ENCODE measurements around the gene BCKDK. TPM values are rescaled to one million over a fixed set of nuclear protein-coding genes. Genes with fewer than 3 reads are reported as not detected.

BCKDK gene
- total and polyA plus RNA-seq, 2 donors: 9.3 to 16.7 TPM

DNA sequence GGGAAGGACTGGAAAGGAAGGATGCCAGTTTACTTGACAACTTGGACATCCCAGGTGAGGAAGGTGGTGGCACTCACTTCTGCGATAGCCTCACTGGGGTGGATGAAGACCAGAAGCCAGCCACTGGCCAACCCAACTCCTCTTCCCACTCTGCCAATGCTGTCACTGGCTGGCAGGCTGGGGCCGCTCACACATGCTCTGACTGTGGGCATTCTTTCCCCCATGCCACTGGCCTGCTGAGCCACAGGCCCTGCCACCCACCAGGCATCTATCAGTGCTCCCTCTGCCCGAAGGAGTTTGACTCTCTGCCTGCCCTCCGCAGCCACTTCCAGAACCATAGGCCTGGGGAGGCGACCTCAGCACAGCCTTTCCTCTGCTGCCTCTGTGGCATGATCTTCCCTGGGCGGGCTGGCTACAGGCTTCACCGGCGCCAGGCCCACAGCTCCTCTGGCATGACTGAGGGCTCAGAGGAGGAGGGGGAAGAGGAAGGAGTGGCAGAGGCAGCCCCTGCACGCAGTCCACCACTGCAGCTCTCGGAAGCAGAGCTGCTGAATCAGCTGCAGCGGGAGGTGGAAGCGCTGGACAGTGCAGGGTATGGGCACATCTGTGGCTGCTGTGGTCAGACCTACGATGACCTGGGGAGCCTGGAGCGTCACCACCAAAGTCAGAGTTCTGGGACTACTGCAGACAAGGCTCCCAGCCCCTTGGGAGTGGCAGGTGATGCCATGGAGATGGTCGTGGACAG, 29.4 kb upstream of the BCKDK start:
- H3K9me3 ChIP-seq (ENCODE audit: control insufficient read depth in 2 of 2, insufficient read depth in 1 of 2, low read length in 1 of 2): no peaks in the 10 kb centered on the region
- no peaks in the 10 kb centered on the region for H3K27me3 ChIP-seq (ENCODE audit: control insufficient read depth in 2 of 2, insufficient read depth in 1 of 2, low read length in 1 of 2)
- DNase-seq (ENCODE audit: low read depth in 6 of 9, low spot score in 9 of 9): no peak
- H3K27ac ChIP-seq (ENCODE audit: low read depth in 1 of 2, low read length in 1 of 2): no peak overlapping the region
- H3K4me1 ChIP-seq (ENCODE audit: control insufficient read depth in 2 of 2, insufficient read depth in 2 of 2, low read length in 2 of 2): peaks cover 4 to 5% of the 10 kb centered on the region in 2 donors
- no peak overlapping the region for H3K4me3 ChIP-seq (ENCODE audit: low read length in 2 of 2)
- H3K36me3 ChIP-seq (ENCODE audit: control insufficient read depth in 2 of 2, insufficient read depth in 2 of 2, low read length in 1 of 2): peaks cover 65 to 70% of the 10 kb centered on the region in 2 donors
- WGBS: 98% methylated on average over 15 of the region's 15 CpGs

GRCh38 chr16:31079342-31079944, 28.7 kb upstream of the BCKDK start:
- Histone ChIP-seq H3K4me1 (ENCODE audit: control insufficient read depth in 2 of 2, insufficient read depth in 2 of 2, low read length in 2 of 2) (peaks cover 4 to 5% of the 10 kb centered on the region in 2 donors), H3K4me3 (ENCODE audit: low read length in 2 of 2) (no peak overlapping the region), H3K36me3 (ENCODE audit: control insufficient read depth in 2 of 2, insufficient read depth in 2 of 2, low read length in 1 of 2) (peaks cover 65 to 77% of the 10 kb centered on the region in 2 donors), H3K27me3 (ENCODE audit: control insufficient read depth in 2 of 2, insufficient read depth in 1 of 2, low read length in 1 of 2) (no peaks in the 10 kb centered on the region), H3K9me3 (ENCODE audit: control insufficient read depth in 2 of 2, insufficient read depth in 1 of 2, low read length in 1 of 2) (no peaks in the 10 kb centered on the region), H3K27ac (ENCODE audit: low read depth in 1 of 2, low read length in 1 of 2) (no peak overlapping the region)
- WGBS: 90% methylated on average over 13 of the region's 13 CpGs
- DNase-seq (ENCODE audit: low read depth in 6 of 9, low spot score in 9 of 9): no peak

DNA sequence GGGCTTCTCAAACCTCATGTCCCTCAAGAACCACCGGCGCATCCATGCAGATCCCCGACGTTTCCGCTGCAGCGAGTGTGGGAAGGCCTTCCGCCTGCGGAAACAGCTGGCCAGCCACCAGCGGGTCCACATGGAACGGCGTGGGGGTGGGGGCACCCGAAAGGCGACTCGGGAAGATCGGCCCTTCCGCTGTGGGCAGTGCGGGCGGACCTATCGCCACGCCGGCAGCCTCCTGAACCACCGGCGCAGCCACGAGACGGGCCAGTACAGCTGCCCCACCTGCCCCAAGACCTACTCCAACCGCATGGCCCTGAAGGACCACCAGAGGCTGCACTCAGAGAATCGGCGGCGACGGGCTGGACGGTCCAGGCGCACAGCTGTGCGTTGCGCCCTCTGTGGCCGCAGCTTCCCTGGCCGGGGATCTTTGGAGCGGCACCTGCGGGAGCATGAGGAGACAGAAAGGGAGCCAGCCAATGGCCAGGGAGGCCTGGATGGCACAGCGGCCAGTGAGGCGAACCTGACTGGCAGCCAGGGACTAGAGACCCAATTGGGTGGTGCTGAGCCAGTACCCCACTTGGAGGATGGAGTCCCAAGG, 28.1 kb upstream of the BCKDK start:
- Histone ChIP-seq H3K4me3 (ENCODE audit: low read length in 2 of 2) (no peak overlapping the region), H3K27ac (ENCODE audit: low read depth in 1 of 2, low read length in 1 of 2) (no peak overlapping the region), H3K9me3 (ENCODE audit: control insufficient read depth in 2 of 2, insufficient read depth in 1 of 2, low read length in 1 of 2) (no peaks in the 10 kb centered on the region), H3K27me3 (ENCODE audit: control insufficient read depth in 2 of 2, insufficient read depth in 1 of 2, low read length in 1 of 2) (no peaks in the 10 kb centered on the region), H3K36me3 (ENCODE audit: control insufficient read depth in 2 of 2, insufficient read depth in 2 of 2, low read length in 1 of 2) (peaks cover 65 to 84% of the 10 kb centered on the region in 2 donors), H3K4me1 (ENCODE audit: control insufficient read depth in 2 of 2, insufficient read depth in 2 of 2, low read length in 2 of 2) (peaks cover under 1 to 5% of the 10 kb centered on the region in 2 donors)
- 98% methylated on average over 40 of the region's 40 CpGs for WGBS
- no peak for DNase-seq (ENCODE audit: low read depth in 6 of 9, low spot score in 9 of 9)

- no peaks in the 10 kb centered on the region for H3K4me1 ChIP-seq (ENCODE audit: control insufficient read depth in 2 of 2, insufficient read depth in 2 of 2, low read length in 2 of 2)
- 96% methylated on average over 13 of the region's 13 CpGs for WGBS
- no peak overlapping the region for H3K4me3 ChIP-seq (ENCODE audit: low read length in 2 of 2)
- no peak for DNase-seq (ENCODE audit: low read depth in 6 of 9, low spot score in 9 of 9)
- peaks cover 71 to 87% of the 10 kb centered on the region in 2 donors for H3K36me3 ChIP-seq (ENCODE audit: control insufficient read depth in 2 of 2, insufficient read depth in 2 of 2, low read length in 1 of 2)
- no peak overlapping the region for H3K27ac ChIP-seq (ENCODE audit: low read depth in 1 of 2, low read length in 1 of 2)
- H3K9me3 ChIP-seq (ENCODE audit: control insufficient read depth in 2 of 2, insufficient read depth in 1 of 2, low read length in 1 of 2): no peaks in the 10 kb centered on the region
- no peaks in the 10 kb centered on the region for H3K27me3 ChIP-seq (ENCODE audit: control insufficient read depth in 2 of 2, insufficient read depth in 1 of 2, low read length in 1 of 2)
Observed at GRCh38 chr16:31080756-31081419, 27.3 kb upstream of the BCKDK start.

DNA sequence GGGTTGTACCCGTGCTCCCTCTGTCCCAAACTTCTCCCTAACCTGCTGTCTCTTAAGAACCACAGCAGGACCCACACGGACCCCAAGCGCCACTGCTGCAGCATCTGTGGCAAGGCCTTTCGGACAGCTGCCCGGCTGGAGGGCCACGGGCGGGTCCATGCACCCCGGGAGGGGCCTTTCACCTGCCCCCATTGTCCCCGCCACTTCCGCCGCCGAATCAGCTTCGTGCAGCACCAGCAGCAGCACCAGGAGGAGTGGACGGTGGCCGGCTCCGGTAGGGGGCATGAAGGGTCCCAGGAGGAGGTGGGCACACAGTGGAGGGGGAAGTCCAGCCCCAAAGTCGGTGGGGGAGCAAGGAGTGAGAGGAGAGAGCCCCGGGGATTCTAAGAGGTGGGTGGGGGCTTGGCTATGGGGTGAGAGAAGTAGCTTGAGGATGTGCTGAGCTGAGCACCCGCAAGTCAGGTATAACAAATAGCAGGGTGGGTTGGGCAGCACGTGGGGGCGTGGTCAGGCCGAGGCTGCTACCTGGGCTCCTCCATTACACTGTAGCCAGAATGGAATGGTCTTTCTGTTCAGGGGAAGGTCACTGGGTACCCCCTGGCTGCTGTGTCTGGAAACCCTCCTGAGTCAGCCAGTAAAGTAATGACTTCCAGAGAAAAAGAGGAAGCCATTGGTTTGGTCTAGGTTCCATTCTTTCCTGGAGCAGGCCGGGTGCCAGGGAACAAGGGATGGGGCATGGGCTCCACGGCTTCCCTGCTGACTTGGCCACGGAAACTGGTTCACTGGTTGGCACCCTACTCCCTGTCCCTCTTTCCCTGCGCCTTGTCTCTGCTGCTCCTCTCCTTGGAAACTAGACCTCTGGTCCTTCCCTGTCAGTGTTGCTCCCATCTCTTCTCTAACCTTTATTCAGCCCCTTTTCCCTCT, 26.5 kb upstream of the BCKDK start:
- 95% methylated on average over 26 of the region's 26 CpGs for WGBS
- no peaks in the 10 kb centered on the region for H3K4me1 ChIP-seq (ENCODE audit: control insufficient read depth in 2 of 2, insufficient read depth in 2 of 2, low read length in 2 of 2)

GRCh38 chr16:31082368-31083045, 25.7 kb upstream of the BCKDK start:
- no peak for DNase-seq (ENCODE audit: low read depth in 6 of 9, low spot score in 9 of 9)
- Histone ChIP-seq H3K27ac (ENCODE audit: low read depth in 1 of 2, low read length in 1 of 2) (no peak overlapping the region), H3K36me3 (ENCODE audit: control insufficient read depth in 2 of 2, insufficient read depth in 2 of 2, low read length in 1 of 2) (peaks cover 72 to 84% of the 10 kb centered on the region in 2 donors), H3K9me3 (ENCODE audit: control insufficient read depth in 2 of 2, insufficient read depth in 1 of 2, low read length in 1 of 2) (no peaks in the 10 kb centered on the region), H3K4me3 (ENCODE audit: low read length in 2 of 2) (no peak overlapping the region), H3K27me3 (ENCODE audit: control insufficient read depth in 2 of 2, insufficient read depth in 1 of 2, low read length in 1 of 2) (no peaks in the 10 kb centered on the region), H3K4me1 (ENCODE audit: control insufficient read depth in 2 of 2, insufficient read depth in 2 of 2, low read length in 2 of 2) (no peaks in the 10 kb centered on the region)
- WGBS: 95% methylated on average over 14 of the region's 14 CpGs

More for the DNA sequence above, 26.5 kb upstream of the BCKDK start:
- H3K27me3 ChIP-seq (ENCODE audit: control insufficient read depth in 2 of 2, insufficient read depth in 1 of 2, low read length in 1 of 2): no peaks in the 10 kb centered on the region
- H3K36me3 ChIP-seq (ENCODE audit: control insufficient read depth in 2 of 2, insufficient read depth in 2 of 2, low read length in 1 of 2): peaks cover 74 to 85% of the 10 kb centered on the region in 2 donors
- no peak overlapping the region for H3K27ac ChIP-seq (ENCODE audit: low read depth in 1 of 2, low read length in 1 of 2)
- DNase-seq (ENCODE audit: low read depth in 6 of 9, low spot score in 9 of 9): no peak
- no peaks in the 10 kb centered on the region for H3K9me3 ChIP-seq (ENCODE audit: control insufficient read depth in 2 of 2, insufficient read depth in 1 of 2, low read length in 1 of 2)
- H3K4me3 ChIP-seq (ENCODE audit: low read length in 2 of 2): no peak overlapping the region

DNA sequence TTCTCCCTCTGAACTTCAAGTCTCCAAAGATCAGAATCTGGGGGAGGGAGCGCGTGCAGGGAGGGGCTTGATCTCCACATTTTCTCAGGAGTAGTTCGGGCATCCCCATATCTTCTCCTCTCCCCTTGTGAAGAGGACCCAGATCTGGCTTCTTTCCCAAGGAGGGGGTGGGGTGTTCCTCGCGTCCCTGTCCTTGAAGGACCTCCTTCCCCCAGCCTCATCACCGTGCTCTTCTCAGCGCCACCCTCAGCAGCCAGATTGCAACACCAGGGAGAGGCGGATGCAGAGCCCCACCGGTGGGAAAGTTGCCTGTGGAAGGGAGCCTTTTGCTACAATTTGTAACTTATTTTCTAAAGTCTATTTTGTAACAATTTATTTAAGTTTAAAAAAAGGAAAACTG, 25.1 kb upstream of the BCKDK start:
- Histone ChIP-seq H3K27me3 (ENCODE audit: control insufficient read depth in 2 of 2, insufficient read depth in 1 of 2, low read length in 1 of 2) (no peaks in the 10 kb centered on the region), H3K4me3 (ENCODE audit: low read length in 2 of 2) (no peak overlapping the region), H3K9me3 (ENCODE audit: control insufficient read depth in 2 of 2, insufficient read depth in 1 of 2, low read length in 1 of 2) (no peaks in the 10 kb centered on the region), H3K4me1 (ENCODE audit: control insufficient read depth in 2 of 2, insufficient read depth in 2 of 2, low read length in 2 of 2) (no peaks in the 10 kb centered on the region), H3K36me3 (ENCODE audit: control insufficient read depth in 2 of 2, insufficient read depth in 2 of 2, low read length in 1 of 2) (peaks cover 66 to 81% of the 10 kb centered on the region in 2 donors), H3K27ac (ENCODE audit: low read depth in 1 of 2, low read length in 1 of 2) (no peak overlapping the region)
- DNase-seq (ENCODE audit: low read depth in 6 of 9, low spot score in 9 of 9): no peak
- WGBS: 94% methylated on average over 9 of the region's 9 CpGs

GRCh38 chr16:31083556-31083955, 24.6 kb upstream of the BCKDK start:
- Histone ChIP-seq H3K36me3 (ENCODE audit: control insufficient read depth in 2 of 2, insufficient read depth in 2 of 2, low read length in 1 of 2) (peaks cover 61 to 77% of the 10 kb centered on the region in 2 donors), H3K4me1 (ENCODE audit: control insufficient read depth in 2 of 2, insufficient read depth in 2 of 2, low read length in 2 of 2) (no peaks in the 10 kb centered on the region), H3K27me3 (ENCODE audit: control insufficient read depth in 2 of 2, insufficient read depth in 1 of 2, low read length in 1 of 2) (no peaks in the 10 kb centered on the region), H3K27ac (ENCODE audit: low read depth in 1 of 2, low read length in 1 of 2) (no peak overlapping the region), H3K9me3 (ENCODE audit: control insufficient read depth in 2 of 2, insufficient read depth in 1 of 2, low read length in 1 of 2) (no peaks in the 10 kb centered on the region), H3K4me3 (ENCODE audit: low read length in 2 of 2) (no peak overlapping the region)
- no peak for DNase-seq (ENCODE audit: low read depth in 6 of 9, low spot score in 9 of 9)
- 78% methylated on average over 5 of the region's 5 CpGs for WGBS
